ENCODE data around the gene SCN2B.

Gene SCN2B

DNA sequence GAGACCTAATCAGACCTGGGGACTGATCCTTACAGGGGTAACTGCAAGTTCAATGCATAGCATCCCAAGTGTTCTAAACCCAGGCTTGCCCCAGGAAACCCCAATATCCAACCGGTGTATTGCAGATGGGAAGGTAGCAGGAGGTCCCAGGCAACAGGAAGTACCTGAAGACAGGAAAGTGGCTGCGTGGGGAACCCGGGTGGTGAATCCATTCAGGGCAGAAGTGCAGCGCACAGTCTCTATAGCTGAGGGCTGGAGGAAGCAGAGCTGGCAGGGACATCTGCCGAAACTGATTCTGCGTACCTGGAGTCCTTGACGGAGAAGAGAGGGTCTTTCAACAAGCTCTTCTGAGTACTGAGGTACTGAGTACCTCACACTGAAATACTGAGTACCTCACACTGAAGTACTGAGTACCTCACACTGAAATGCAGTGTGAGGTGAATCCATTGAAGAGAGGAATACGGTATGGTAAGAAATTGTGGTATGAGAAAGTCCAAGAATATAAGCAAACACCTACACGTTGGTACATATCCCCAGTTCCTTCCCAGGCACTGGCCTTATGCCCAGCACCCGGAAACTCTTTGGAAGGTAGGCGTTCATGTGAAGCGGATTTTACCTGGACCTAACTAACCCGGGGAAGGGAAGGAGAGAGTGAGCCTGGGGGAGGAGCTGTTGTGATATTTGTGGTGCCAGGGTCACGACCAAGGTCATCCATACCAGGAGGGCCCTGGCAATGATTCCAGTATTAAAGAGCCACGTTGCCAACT lies 43.9 kb downstream of the SCN2B start:
- no peak for FAIRE-seq

DNA sequence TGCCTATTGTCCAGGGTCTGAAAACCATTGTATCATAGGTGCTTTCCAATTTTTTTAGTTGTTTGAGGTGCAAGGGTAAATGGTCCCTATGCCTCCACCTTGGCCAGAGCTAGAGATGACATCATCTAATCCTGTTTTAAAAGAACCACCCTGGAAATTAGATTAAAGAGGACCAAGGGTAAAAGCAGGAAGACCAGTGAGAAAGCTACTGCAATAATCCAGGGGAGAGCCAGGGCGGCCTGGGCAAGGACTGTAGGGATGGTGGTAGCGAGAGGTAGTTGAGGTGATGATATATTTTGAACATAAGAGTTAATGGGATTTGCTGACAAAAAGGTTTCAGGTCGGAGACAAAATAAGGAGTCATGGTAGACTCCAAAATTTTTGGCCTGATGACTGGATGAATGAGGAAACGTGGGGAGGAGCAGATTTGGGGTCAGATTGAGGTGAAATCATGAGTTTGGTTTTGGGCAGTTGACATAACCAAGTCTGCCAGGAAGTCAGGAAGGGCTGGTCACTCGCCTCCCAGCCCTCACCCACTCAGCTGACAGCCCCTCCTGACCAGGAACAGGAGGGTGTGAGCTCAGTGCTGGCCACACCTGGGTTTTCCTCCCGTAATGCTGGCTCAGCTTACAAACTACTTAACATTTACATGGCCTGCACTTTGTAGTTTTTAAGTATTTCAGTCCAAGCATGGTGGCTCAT lies 46.8 kb downstream of the SCN2B start:
- no peak for FAIRE-seq

DNA sequence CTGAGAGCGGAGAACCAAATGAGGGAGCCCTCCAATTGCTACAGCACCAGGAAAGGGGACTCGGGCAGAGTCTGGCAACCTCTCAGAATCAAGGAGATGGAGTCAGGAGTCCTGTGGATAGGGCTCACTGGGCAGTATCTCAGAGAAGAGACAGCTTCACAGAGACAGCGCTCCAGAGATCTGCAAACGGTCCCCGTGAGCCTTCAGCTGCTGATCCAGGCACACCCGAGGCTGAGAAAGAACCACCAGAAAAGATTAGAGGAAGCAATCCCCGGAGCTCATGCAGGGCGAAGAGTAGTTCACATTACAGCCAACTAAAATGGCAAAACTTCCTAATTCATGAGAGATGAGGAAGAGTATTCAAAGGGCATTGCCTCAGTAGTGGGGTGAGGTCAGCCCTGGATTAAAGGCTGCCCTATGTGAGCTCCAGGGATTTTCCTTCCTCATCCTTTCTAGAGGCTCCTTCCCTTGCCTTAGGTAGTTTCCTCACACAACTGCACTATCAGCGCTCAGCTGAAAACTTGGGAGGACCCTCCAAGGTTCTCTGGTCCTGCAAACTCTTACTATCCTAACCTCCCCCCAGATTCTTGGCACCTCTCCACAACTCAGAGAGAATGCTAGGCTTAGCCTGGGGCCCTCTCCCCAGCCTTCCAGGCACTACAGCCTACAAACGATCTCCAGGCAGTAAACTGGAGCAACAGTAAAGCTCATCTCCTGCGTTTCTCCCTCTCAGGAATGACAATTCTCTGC lies 47.5 kb downstream of the SCN2B start:
- FAIRE-seq: no peak

DNA sequence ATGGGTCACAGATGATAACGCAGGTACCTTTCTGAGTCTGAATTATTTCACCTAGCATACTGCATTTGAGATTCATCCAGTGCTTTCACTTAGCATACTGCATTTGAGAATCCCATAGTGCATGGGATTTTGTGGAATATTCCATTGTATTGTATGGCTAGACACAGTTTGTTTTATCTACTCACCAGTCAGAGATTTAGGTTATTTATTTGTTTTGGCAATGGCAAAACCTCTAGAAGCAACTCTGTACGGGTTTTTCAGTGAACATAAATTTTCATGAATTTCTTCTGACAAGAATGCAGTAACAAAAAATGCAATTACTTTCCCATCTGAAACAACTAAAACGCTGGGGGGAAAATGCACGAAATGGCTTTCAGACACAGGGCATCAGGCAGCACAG lies 48.1 kb downstream of the SCN2B start:
- FAIRE-seq: no peak

DNA sequence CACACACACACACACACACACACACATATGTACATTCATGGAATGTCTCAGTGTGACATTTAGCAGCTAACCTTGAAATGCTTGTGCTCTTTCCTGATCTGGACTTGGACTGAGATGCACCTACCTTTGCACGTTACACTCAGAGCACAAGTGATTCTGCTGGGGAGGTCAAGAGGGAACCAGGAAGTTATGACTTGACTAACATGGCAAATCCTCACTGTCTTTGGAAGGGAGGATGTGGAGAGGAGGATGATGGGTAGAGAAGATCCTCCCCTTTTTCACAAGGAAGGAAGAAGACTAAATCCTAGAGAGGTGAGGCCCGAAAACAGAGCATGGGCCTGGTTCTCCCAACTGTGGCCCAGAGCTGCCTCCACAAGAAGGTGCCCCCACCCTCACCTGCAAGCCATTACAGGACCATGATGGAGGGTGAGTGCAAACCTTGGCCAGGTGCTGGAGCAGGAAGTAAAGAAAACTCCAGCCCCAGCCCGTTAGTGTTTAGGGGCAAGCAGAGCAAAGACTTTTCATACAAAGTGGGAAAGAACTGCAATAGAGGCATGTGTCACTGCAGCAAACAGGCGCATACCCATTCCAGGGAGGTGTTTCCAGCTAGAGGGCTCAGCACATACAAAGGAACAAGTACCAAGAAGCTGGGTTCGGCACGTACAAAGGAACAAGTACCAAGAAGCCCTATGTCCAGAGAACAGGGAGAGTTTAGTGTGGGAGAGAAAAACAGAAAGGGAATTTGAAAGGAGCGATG lies 50.2 kb downstream of the SCN2B start:
- no peak for FAIRE-seq

DNA sequence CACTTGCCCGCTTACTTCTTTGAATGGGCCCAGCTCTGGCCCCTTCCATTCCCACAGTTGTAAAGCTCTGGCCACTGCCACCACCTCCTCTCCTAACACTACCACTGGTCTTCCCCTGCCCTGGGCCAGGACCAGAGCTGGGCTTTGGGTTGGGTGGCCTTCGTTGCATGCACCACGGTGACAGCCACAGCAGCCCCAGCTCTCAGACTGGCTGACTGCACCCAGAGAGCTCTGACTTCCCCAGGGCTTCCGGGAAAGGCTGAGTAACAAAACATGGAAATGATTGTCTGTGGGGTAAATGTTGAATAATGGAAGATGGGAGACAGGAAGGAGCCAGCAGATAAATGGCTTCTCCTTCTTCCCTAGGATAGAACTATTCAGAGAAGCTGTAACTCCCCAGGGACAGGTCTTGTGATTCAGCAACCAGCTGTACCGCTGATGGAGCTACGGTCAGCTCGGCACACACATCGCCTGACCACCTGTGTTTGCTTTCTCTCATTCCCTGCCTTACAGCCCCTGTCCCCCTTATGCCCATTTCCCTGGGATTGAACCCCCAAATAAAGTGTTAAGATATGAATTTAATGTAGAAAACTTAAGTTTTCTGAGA lies 51.4 kb downstream of the SCN2B start:
- no peak for FAIRE-seq

DNA sequence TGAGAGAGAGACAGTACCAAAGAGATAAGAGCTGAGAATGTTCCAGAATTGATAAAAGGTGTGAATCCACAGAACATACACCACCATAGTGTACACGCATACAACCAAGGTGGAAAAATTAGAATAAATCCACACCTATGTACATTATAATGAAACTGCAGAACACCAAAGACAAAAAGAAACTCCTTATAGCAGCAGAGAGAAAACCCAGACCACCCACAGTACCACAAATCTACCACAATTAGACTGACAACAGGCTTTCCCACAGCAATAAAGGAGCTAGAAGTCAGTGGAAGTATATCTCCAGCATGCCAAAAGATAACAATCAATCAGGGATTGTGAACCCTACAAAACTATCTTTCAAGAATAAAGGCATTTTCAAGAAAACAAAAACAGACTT lies 55.6 kb downstream of the SCN2B start:
- no peak for FAIRE-seq

DNA sequence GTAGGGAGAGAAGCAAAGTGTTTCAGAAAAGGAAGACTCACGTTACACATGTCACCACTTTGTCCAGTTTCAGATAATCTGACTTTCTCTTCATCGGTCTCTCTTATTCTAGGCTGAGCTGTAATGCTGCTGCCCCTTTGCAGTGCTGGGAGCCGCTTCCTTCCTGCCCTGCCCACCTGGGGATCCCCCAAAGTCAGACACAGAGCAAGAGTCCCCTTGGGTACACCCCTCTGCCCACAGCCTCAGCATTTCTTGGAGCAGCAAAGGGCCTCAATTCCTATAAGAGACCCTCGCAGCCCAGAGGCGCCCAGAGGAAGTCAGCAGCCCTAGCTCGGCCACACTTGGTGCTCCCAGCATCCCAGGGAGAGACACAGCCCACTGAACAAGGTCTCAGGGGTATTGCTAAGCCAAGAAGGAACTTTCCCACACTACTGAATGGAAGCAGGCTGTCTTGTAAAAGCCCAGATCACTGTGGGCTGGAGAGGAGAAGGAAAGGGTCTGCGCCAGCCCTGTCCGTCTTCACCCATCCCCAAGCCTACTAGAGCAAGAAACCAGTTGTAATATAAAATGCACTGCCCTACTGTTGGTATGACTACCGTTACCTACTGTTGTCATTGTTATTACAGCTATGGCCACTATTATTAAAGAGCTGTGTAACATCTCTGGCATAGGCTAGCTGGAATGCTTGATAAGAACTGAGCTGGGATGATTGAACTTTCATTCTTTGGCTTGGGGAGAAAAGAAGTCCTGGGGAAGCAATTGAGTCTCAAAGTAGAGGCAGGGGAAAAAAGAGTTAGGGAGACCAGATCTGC lies 58.4 kb downstream of the SCN2B start:
- no peak for FAIRE-seq

DNA sequence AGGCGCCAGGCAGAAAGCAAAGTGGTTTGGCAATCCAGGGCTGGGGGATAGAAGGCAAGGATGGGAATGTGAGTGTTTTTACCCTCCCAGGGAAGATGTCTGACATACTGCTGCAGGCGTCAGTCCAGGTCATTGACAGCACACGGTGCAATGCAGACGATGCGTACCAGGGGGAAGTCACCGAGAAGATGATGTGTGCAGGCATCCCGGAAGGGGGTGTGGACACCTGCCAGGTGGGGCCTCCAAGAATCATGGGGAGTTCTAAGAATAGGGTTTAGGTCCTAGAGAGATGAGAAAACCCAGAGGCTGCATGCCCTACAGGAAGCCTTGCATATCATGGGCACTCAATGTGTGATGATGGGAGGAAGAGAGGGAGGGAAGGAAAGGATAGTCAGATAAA lies 61.4 kb downstream of the SCN2B start:
- no peak for FAIRE-seq

DNA sequence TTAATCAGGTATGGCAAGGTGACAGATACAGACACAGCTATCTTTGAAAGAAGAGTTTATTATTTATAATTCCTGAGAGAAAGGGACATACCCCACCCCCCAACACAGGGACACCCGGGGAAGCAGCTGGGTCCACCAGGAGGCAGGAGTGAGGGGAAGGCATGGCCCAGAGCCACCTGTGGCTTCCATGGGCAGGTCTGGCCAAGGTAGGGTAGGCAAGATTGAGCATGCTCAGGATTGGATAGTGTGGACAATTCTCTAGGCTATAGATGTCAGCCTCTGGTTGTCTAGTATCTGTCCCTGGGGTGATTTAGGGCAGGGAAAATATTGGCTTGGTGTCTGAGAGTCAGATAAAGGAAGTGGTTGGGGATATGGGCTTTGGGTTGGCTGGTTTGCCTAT lies 62.2 kb downstream of the SCN2B start:
- no peak for FAIRE-seq

DNA sequence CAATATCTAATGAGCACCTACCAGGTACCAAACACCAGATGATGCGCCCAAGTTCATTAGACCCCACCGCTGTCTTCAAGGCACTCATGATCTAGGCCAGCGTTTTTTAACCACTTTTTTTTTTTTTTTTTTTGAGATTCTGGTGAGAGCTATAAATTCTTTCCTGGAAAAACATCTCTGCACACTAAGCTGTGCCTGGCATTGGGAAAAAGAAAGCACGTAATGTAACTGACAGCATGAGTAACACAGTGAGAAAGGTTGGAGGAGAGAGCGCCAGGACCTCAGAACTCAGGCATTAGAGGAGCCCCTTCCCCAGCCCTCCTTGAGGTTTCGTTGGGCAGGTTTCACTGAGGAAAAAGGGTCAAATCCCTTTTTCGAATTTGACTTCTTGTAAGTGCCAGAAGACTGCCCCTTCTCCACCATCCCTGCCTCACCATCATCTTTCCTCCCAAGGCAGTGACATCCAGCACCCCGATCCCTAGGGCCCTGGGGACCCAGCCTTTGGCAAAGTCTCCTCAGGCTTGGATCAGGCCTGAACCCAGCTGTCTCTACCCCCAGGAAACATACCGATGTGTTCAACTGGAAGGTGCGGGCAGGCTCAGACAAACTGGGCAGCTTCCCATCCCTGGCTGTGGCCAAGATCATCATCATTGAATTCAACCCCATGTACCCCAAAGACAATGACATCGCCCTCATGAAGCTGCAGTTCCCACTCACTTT lies 63.6 kb downstream of the SCN2B start:
- no peak for FAIRE-seq
